Progenitor cell of endocrine pancreas (in vitro differentiated cells): Measurements from ENCODE around the gene OPA1. TPM values are rescaled to one million over a fixed set of nuclear protein-coding genes. Genes with fewer than 3 reads are reported as not detected.

Experiments
- DNase-seq: peaks from one replicate; pipeline ENCODE4 v3.0.0; 2021; ENCODE audit warnings: low spot score; ENCODE audit not compliant: unreplicated experiment
- H3K27ac Mint-ChIP-seq: 2 replicates; pipeline ENCODE4 v1.8.0; 2021; ENCODE audit warnings: mild to moderate bottlenecking, moderate library complexity, mixed read lengths
- H3K27me3 Mint-ChIP-seq: 2 replicates; pipeline ENCODE4 v1.8.0; 2021; ENCODE audit warnings: mixed read lengths
- H3K36me3 Mint-ChIP-seq: 2 replicates; pipeline ENCODE4 v1.8.0; 2022; ENCODE audit warnings: mixed read lengths; ENCODE audit not compliant: insufficient read depth
- H3K4me1 Mint-ChIP-seq: 2 replicates; pipeline ENCODE4 v1.8.0; 2021; ENCODE audit warnings: low read depth, mixed read lengths
- H3K4me3 Mint-ChIP-seq: 2 replicates; pipeline ENCODE4 v1.8.0; 2021; ENCODE audit warnings: low read depth, mild to moderate bottlenecking, moderate library complexity, mixed read lengths
- H3K9me3 Mint-ChIP-seq: 2 replicates; pipeline ENCODE4 v1.8.0; 2021; ENCODE audit warnings: low read depth, mixed read lengths
- CTCF ChIP-seq: fragments of 200-600 bp; sonication (generic); IDR thresholded peaks from one replicate; pipeline ENCODE4 v1.5.0; 2021; ENCODE audit warnings: antibody characterized with exemption, mild to moderate bottlenecking; ENCODE audit not compliant: unreplicated experiment
- total RNA-seq: library from RNA; stranded (reverse); gene quantifications from 2 replicates; pipeline ENCODE4 v1.2.1, GENCODE V29; 2021

Gene OPA1
- total RNA-seq, 1 donor from 2014 or later, result 60.8 TPM

DNA sequence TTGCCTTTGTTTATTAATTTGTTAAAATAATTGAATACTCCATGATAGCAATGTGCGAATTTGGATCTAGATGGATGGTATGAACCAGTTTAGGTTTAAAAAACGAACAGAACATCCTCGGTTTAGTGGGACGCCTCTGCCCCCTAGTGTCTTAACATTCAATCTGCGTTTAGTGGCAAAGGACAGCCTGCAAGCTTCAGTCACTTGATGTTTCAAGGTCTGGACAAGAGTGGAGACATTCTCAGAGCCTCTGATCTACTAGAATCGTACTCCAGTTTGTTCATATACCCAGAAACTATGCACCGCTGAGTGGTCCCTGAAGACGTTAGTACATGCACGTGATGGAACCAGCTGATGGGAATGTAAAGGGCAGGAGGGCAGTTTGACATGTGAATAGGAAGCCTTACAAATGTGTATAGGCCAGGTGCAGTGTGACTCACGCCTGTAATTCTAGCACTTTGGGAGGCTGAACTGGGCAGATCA lies 20.5 kb upstream of the OPA1 start:
- no peaks in the 10 kb centered on the region for H3K9me3 Mint-ChIP-seq
- no peaks in the 10 kb centered on the region for H3K36me3 Mint-ChIP-seq
- no peaks in the 10 kb centered on the region for H3K27me3 Mint-ChIP-seq
- H3K4me3 Mint-ChIP-seq, result no peak overlapping the region
- peak; percentile 87 for TF ChIP-seq CTCF
- peaks cover 1% of the 10 kb centered on the region for H3K4me1 Mint-ChIP-seq
- peak overlapping the region; percentile 73 for H3K27ac Mint-ChIP-seq
- peak; percentile 42 for DNase-seq

DNA sequence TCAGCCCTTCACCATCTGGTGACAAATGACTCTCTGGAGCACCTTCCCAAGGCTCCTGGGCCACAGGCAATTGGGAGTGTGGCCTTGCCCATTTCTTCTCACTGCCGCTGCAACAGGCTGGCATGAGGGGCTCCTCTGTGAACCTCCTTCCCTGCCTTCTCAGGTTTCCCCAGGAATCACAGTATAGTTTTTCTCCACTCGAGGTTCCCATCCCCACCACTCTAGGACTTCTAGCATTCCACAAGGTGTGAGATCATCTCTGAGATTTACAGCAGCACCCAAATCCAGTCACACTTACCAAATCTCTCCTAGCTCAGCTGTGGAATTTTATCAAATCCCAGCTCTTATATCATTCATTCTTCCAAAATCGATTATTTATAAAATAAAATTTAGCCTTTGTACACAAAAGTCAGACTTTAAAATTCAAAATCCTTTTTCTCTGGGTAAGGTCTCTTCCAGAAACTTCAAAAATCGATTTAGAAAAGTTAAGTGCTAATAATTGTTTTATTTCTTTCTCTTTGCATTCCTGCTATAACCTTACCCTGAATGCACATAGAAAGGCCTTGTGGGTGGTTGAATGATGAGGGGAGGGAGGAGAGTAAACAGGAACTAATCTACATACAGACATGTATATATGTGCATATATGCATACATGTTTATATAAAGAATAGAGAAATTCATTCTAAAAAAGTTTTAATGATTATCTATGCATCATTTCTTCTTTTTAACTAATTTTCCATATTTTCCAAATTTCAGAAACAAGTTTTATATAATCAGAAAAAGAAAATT lies 19.4 kb upstream of the OPA1 start:
- peaks cover 1% of the 10 kb centered on the region for H3K4me1 Mint-ChIP-seq
- H3K4me3 Mint-ChIP-seq, result no peak overlapping the region
- no peak for TF ChIP-seq CTCF
- H3K36me3 Mint-ChIP-seq, result no peaks in the 10 kb centered on the region
- H3K27me3 Mint-ChIP-seq, result peaks cover under 1% of the 10 kb centered on the region
- no peak for DNase-seq
- no peak overlapping the region for H3K27ac Mint-ChIP-seq
- no peaks in the 10 kb centered on the region for H3K9me3 Mint-ChIP-seq

DNA sequence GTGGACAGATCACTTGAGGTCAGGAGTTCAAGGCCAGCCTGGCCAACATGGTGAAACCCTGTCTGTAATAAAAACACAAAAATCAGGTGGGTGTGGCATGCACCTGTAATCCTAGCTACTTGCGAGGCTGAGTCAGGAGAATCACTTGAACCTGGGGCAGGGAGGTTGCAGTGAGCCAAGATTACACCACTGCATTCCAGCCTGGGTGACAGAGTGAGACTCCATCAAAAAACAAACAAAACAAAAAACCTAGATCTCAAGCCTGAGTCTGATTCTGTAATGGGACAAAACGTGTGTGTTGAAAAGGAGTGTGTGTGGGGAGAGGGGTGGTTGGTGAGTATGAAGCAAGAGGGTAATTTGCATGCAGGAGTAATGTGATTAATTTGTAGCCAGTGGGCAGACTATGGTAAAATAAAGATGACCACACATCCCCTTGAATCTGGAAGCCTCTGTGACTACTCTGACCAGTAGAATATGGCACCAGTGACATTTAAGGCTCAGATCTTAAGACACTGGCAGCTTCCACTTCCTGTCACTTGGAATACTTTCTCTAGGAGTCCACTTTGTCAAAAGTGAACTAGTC lies 18.4 kb upstream of the OPA1 start:
- no peak for DNase-seq

DNA sequence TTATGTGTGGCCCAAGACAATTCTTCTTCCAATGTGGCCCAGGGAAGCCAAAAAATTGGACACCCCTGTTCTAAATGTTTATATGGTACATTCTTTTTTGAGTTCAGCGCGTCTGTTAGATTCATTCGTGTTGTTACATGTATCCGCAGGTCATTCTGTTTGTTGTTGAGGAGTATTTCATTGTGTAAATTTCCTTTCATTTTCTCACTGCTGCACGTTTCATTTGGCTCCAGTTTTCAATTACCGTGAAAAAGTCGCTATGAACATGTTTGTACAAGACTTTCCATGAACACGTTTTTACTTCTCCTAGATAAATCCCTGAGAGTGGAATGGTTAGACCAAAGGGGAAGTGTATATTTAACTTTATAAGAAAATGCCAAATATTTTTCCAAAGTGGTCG lies 7.5 kb upstream of the OPA1 start:
- H3K27ac Mint-ChIP-seq, result no peak overlapping the region
- no peaks in the 10 kb centered on the region for H3K36me3 Mint-ChIP-seq
- H3K4me3 Mint-ChIP-seq, result no peak overlapping the region
- no peaks in the 10 kb centered on the region for H3K4me1 Mint-ChIP-seq
- DNase-seq, result no peak
- H3K9me3 Mint-ChIP-seq, result no peaks in the 10 kb centered on the region
- TF ChIP-seq CTCF, result no peak
- no peaks in the 10 kb centered on the region for H3K27me3 Mint-ChIP-seq

More for the DNA sequence above, 18.4 kb upstream of the OPA1 start:
- peaks cover 4% of the 10 kb centered on the region for H3K27me3 Mint-ChIP-seq
- no peak overlapping the region for H3K4me3 Mint-ChIP-seq
- no peaks in the 10 kb centered on the region for H3K36me3 Mint-ChIP-seq
- H3K4me1 Mint-ChIP-seq, result peaks cover 1% of the 10 kb centered on the region
- H3K9me3 Mint-ChIP-seq, result no peaks in the 10 kb centered on the region
- no peak overlapping the region for H3K27ac Mint-ChIP-seq
- no peak for TF ChIP-seq CTCF

DNA sequence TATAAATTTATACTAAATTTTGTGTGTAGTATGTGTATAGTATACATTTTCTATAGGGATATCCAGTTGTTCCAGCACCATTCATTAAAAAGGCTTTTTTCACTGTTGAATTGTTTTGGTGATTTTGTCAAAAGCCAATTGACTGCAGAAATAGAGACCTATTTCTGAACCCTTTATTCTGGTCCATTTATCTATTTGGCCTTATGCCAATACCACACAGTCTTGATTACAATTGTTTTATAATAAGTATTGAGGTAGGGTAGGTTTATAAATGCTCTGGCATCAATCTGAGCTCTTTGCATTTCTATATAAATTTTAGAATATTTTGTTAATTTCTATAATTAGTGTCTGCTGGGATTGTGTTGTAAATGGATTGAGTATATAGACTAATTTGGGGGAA lies 6.5 kb upstream of the OPA1 start:
- H3K36me3 Mint-ChIP-seq, result no peaks in the 10 kb centered on the region
- H3K4me3 Mint-ChIP-seq, result no peak overlapping the region
- no peaks in the 10 kb centered on the region for H3K27me3 Mint-ChIP-seq
- DNase-seq, result no peak
- H3K4me1 Mint-ChIP-seq, result no peaks in the 10 kb centered on the region
- no peak overlapping the region for H3K27ac Mint-ChIP-seq
- no peaks in the 10 kb centered on the region for H3K9me3 Mint-ChIP-seq
- no peak for TF ChIP-seq CTCF
